ENCODE results near the gene IFNA10. TPM values are rescaled to one million over a fixed set of nuclear protein-coding genes. Genes with fewer than 3 reads are reported as not detected.

The IFNA10 gene
- total and polyA plus RNA-seq, 2 of the 13 experiments (the other 11 are each of a cell fraction or from before 2014, with no cell fraction given) = not detected

- TF ChIP-seq, protein P1, sequence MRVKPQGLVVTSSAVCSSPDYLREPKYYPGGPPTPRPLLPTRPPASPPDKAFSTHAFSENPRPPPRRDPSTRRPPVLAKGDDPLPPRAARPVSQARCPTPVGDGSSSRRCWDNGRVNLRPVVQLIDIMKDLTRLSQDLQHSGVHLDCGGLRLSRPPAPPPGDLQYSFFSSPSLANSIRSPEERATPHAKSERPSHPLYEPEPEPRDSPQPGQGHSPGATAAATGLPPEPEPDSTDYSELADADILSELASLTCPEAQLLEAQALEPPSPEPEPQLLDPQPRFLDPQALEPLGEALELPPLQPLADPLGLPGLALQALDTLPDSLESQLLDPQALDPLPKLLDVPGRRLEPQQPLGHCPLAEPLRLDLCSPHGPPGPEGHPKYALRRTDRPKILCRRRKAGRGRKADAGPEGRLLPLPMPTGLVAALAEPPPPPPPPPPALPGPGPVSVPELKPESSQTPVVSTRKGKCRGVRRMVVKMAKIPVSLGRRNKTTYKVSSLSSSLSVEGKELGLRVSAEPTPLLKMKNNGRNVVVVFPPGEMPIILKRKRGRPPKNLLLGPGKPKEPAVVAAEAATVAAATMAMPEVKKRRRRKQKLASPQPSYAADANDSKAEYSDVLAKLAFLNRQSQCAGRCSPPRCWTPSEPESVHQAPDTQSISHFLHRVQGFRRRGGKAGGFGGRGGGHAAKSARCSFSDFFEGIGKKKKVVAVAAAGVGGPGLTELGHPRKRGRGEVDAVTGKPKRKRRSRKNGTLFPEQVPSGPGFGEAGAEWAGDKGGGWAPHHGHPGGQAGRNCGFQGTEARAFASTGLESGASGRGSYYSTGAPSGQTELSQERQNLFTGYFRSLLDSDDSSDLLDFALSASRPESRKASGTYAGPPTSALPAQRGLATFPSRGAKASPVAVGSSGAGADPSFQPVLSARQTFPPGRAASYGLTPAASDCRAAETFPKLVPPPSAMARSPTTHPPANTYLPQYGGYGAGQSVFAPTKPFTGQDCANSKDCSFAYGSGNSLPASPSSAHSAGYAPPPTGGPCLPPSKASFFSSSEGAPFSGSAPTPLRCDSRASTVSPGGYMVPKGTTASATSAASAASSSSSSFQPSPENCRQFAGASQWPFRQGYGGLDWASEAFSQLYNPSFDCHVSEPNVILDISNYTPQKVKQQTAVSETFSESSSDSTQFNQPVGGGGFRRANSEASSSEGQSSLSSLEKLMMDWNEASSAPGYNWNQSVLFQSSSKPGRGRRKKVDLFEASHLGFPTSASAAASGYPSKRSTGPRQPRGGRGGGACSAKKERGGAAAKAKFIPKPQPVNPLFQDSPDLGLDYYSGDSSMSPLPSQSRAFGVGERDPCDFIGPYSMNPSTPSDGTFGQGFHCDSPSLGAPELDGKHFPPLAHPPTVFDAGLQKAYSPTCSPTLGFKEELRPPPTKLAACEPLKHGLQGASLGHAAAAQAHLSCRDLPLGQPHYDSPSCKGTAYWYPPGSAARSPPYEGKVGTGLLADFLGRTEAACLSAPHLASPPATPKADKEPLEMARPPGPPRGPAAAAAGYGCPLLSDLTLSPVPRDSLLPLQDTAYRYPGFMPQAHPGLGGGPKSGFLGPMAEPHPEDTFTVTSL (CRISPR knock-in tag; IDR thresholded peaks at IDR 0.05; ENCODE audit: borderline replicate concordance) = no peak
- TF ChIP-seq, protein P2, sequence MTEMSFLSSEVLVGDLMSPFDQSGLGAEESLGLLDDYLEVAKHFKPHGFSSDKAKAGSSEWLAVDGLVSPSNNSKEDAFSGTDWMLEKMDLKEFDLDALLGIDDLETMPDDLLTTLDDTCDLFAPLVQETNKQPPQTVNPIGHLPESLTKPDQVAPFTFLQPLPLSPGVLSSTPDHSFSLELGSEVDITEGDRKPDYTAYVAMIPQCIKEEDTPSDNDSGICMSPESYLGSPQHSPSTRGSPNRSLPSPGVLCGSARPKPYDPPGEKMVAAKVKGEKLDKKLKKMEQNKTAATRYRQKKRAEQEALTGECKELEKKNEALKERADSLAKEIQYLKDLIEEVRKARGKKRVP (CRISPR knock-in tag; IDR thresholded peaks at IDR 0.05) = no peak
- TF ChIP-seq, protein P3, sequence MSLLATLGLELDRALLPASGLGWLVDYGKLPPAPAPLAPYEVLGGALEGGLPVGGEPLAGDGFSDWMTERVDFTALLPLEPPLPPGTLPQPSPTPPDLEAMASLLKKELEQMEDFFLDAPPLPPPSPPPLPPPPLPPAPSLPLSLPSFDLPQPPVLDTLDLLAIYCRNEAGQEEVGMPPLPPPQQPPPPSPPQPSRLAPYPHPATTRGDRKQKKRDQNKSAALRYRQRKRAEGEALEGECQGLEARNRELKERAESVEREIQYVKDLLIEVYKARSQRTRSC (CRISPR knock-in tag; IDR thresholded peaks at IDR 0.05; ENCODE audit: low read depth) = no peak
- TF ChIP-seq HNRNPK (IDR thresholded peaks at IDR 0.05; ENCODE audit: low read depth, low read length, poor library complexity, severe bottlenecking) (no peak), CREM (IDR thresholded peaks at IDR 0.05) (no peak), CREM (CRISPR knock-in tag; IDR thresholded peaks at IDR 0.05) (no peak), ZNF841 (CRISPR knock-in tag; IDR thresholded peaks at IDR 0.05; ENCODE audit: borderline replicate concordance) (no peak), ZNF639 (CRISPR knock-in tag; conservative IDR thresholded peaks at IDR 0.05) (no peak)
These were observed 44.2 kb upstream of the IFNA10 start (continued) for GRCh38 chr9:21251190-21251589.

Measured in HepG2 (cell line).